SJSA1 (cell line): ENCODE data around the gene FTO. TPM values are rescaled to one million over a fixed set of nuclear protein-coding genes. Genes with fewer than 3 reads are reported as not detected.

Source experiments
- DNase-seq, 2 experiments: peaks; one replicate each; pipeline ENCODE4 v3.0.0-alpha.2; 2015 to 2020; ENCODE audit warnings: low spot score in 2 of 2, low read depth in 1 of 2
- H3K27ac ChIP-seq: fragments of 250-450 bp; sonication (Bioruptor Pico); 2 replicates; pipeline ENCODE4 v1.5.1; 2020; ENCODE audit warnings: mild to moderate bottlenecking, moderate library complexity
- H3K27me3 ChIP-seq: fragments of 250-450 bp; sonication (Bioruptor Pico); replicated peaks from 2 replicates; pipeline ENCODE4 v1.5.1; 2020; ENCODE audit warnings: mild to moderate bottlenecking, moderate library complexity
- H3K36me3 ChIP-seq: fragments of 250-450 bp; sonication (Bioruptor Pico); 2 replicates; pipeline ENCODE4 v1.5.1; 2020; ENCODE audit warnings: mild to moderate bottlenecking
- H3K4me1 ChIP-seq: fragments of 250-450 bp; sonication (Bioruptor Pico); replicated peaks from 2 replicates; pipeline ENCODE4 v1.6.1; 2021; ENCODE audit warnings: mild to moderate bottlenecking
- H3K4me3 ChIP-seq: fragments of 250-450 bp; sonication (Bioruptor Pico); 2 replicates; pipeline ENCODE4 v1.5.1; 2020; ENCODE audit warnings: mild to moderate bottlenecking
- H3K9me3 ChIP-seq: fragments of 250-450 bp; sonication (Bioruptor Pico); replicated peaks from 2 replicates; pipeline ENCODE4 v1.5.1; 2020; ENCODE audit warnings: mild to moderate bottlenecking
- total RNA-seq: library from RNA; depleted of rRNA; stranded (reverse); fragments of >200 nt; shearing (Covaris generic); gene quantifications from 2 replicates; pipeline ENCODE4 v1.2.3, GENCODE V29; 2014

FTO gene
- total RNA-seq, 1 experiment from 2014 or later, result 106 TPM

GRCh38 chr16:54148974-54149373, 445.0 kb downstream of the FTO start:
- DNase-seq, result no peak
- Histone ChIP-seq H3K27me3 (peaks cover 3% of the 10 kb centered on the region; the same call in 1 of the 2 replicates), H3K4me1 (no peaks in the 10 kb centered on the region), H3K4me3 (no peak overlapping the region), H3K27ac (no peak overlapping the region), H3K36me3 (no peaks in the 10 kb centered on the region), H3K9me3 (no peaks in the 10 kb centered on the region)

DNA sequence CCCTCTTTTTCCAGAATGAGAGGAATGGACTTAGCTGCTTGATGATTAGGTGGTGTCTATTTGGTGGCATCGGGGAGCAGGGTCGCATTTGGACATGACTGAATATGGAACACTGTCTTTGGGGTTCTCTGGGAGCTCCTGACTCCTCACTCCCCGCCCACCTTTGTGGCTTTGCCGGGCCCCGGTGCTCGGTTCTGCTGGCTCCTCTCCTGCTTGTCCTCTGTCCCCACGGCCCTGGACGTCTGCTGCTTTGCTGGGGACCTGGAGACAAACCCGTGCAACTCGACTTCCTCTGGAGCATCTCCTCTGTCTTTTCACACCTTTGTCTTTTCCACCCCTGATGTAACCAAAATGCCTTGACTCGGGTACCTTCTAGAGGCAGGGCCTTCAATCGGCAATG, 446.9 kb downstream of the FTO start:
- no peaks in the 10 kb centered on the region for H3K9me3 ChIP-seq

GRCh38 chr16:54152362-54153239, 448.6 kb downstream of the FTO start:
- Histone ChIP-seq H3K36me3 (no peaks in the 10 kb centered on the region), H3K27ac (no peak overlapping the region), H3K4me3 (no peak overlapping the region), H3K27me3 (peaks cover 3% of the 10 kb centered on the region; the same call in 1 of the 2 replicates), H3K9me3 (no peaks in the 10 kb centered on the region), H3K4me1 (no peaks in the 10 kb centered on the region)
- DNase-seq, result no peak

More for the DNA sequence above, 446.9 kb downstream of the FTO start:
- Histone ChIP-seq H3K36me3 (no peaks in the 10 kb centered on the region), H3K4me1 (no peaks in the 10 kb centered on the region), H3K4me3 (no peak overlapping the region), H3K27ac (no peak overlapping the region), H3K27me3 (peaks cover 3% of the 10 kb centered on the region; the same call in 1 of the 2 replicates)
- no peak for DNase-seq

- peaks cover 3% of the 10 kb centered on the region; the same call in 1 of the 2 replicates for H3K27me3 ChIP-seq
- H3K27ac ChIP-seq, result no peak overlapping the region
- no peak overlapping the region for H3K4me3 ChIP-seq
- H3K4me1 ChIP-seq, result no peaks in the 10 kb centered on the region
- H3K9me3 ChIP-seq, result no peaks in the 10 kb centered on the region
- H3K36me3 ChIP-seq, result no peaks in the 10 kb centered on the region
- DNase-seq, result no peak
Measured at GRCh38 chr16:54153240-54153934, 449.4 kb downstream of the FTO start.

GRCh38 chr16:54156349-54156748, 452.4 kb downstream of the FTO start:
- Histone ChIP-seq H3K27me3 (0 out of 2 replicates have a peak, but pooled peaks cover 3% of the 10 kb centered on the region), H3K9me3 (no peaks in the 10 kb centered on the region), H3K4me3 (no peak overlapping the region), H3K27ac (no peak overlapping the region), H3K4me1 (no peaks in the 10 kb centered on the region), H3K36me3 (no peaks in the 10 kb centered on the region)
- DNase-seq, result no peak

DNA sequence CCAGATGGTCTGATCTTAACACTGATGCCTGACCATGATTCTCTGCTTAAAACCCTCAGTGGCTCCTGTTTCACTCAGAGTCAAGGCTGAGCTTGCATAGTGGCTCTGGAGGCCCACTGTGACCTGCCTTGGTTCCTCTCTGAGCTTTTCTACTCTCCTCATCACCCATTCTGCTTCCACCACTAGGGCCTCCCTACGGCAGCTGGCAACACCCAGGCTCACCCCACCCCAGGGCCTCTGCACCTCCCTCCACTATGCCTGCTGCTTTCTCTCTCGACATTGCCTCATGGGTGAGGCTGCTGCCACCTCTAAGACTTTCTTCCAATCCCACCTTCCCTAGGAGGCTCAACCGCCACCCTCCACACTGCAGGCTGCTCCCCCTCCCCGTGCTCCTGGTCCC, 455.0 kb downstream of the FTO start:
- Histone ChIP-seq H3K27me3 (no peaks in the 10 kb centered on the region), H3K36me3 (no peaks in the 10 kb centered on the region), H3K9me3 (no peaks in the 10 kb centered on the region), H3K4me1 (no peaks in the 10 kb centered on the region), H3K27ac (no peak overlapping the region), H3K4me3 (no peak overlapping the region)
- no peak for DNase-seq

GRCh38 chr16:54159490-54160080, 455.6 kb downstream of the FTO start:
- Histone ChIP-seq H3K27ac (no peak overlapping the region), H3K27me3 (no peaks in the 10 kb centered on the region), H3K9me3 (no peaks in the 10 kb centered on the region), H3K4me1 (no peaks in the 10 kb centered on the region), H3K36me3 (no peaks in the 10 kb centered on the region), H3K4me3 (no peak overlapping the region)
- no peak for DNase-seq

DNA sequence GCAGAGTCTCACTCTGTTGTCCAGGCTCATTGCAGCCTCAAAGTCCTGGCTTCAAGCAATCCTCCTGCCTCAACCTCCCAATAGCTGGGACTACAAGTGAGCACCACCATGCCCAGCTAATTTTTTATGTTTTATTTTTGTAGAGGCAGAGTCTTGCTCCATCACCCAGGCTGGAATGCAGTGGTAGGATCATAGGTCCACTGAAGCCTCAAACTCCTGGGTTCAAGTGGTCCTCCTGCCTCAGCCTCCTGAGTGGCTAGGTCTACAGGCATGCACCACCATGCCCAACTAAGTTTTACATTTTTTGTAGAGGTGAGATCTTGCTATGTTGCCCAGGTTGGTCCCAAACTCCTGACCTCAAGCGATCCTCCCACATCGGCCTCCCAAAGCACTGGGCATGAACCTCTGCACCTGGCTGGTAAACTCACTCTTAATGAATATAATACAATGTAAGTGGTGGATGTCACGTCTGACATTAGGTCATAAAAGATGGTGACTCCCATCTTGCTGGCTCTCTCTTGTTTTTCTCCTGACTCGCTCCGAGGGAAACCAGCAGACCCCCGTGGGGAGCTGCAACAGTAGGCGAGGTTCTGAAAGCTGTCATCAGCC, 456.4 kb downstream of the FTO start:
- no peaks in the 10 kb centered on the region for H3K36me3 ChIP-seq

DNA sequence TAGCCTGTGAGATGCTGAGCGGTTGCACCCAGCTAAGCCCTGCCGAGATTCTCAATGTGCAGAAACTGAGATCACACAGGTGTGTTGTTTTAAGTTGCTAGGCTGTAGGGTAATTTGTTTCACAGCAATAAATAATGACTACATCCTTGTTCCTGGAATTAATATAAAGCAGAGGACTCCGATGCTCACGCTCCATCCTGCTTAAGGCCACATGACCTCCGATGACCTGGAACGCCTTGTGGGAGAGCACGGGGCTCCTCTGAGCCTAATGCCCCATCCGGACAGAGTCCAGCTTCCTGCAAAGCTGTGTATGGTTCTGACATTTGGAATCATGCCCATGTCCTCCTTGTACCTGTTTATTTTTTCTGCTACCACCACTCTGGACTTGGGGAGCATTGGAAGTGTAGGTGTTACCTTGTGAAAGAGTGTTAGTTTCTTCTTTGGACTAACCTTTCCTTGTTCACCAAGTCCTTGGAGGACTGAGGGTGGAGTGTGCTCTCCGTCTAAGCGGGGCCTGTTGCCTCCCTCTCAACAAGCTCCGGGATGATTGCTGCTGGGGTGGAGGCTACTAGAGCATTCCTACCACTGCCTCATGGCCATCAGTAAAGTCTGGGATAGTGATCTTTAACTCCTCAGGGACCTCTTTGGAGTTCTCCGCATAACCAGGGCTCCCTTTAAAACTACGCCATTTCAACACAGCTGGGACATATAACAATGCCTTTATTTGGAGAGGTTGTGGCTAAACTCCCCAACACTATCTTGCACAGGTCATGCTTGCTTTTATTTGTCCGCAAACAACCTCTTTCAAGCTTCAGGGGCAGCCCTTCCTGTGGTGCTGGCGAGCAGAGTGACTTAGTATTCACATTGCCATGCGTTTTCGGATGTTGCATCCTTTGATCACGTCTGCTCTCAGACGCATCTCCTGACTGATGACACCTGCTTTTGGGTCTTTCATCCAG, 457.3 kb downstream of the FTO start:
- Histone ChIP-seq H3K9me3 (no peaks in the 10 kb centered on the region), H3K36me3 (no peaks in the 10 kb centered on the region), H3K4me3 (no peak overlapping the region), H3K27ac (no peak overlapping the region), H3K4me1 (no peaks in the 10 kb centered on the region), H3K27me3 (no peaks in the 10 kb centered on the region)
- no peak for DNase-seq

More for the DNA sequence above, 456.4 kb downstream of the FTO start:
- no peak overlapping the region for H3K4me3 ChIP-seq
- H3K27ac ChIP-seq, result no peak overlapping the region
- H3K4me1 ChIP-seq, result no peaks in the 10 kb centered on the region
- H3K27me3 ChIP-seq, result no peaks in the 10 kb centered on the region
- H3K9me3 ChIP-seq, result no peaks in the 10 kb centered on the region
- DNase-seq, result no peak

- H3K4me1 ChIP-seq, result no peaks in the 10 kb centered on the region
- H3K4me3 ChIP-seq, result no peak overlapping the region
- no peak for DNase-seq
- H3K9me3 ChIP-seq, result no peaks in the 10 kb centered on the region
- no peak overlapping the region for H3K27ac ChIP-seq
- no peaks in the 10 kb centered on the region for H3K36me3 ChIP-seq
- no peaks in the 10 kb centered on the region for H3K27me3 ChIP-seq
Measured at GRCh38 chr16:54163197-54163843, 459.4 kb downstream of the FTO start.

DNA sequence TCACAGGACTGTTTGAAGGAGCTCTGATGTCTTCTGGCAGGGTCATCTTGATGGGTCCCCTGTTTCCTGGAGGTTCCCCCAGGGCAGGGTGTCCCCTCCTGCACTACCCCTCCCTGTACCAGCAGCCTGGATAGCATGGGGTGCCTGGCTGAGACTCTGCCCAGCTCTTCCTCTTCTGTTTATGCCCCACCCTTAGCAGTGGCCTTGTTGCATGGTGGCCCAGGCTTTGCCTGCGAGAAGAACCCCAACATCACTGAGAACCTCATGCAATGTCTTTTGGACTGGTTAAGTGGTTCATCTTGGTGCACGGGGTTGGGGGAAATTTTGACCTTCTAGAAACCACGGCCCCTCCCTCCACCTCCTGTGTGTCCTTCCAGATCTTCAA, 460.8 kb downstream of the FTO start:
- DNase-seq, result no peak
- H3K36me3 ChIP-seq, result no peaks in the 10 kb centered on the region
- no peaks in the 10 kb centered on the region for H3K9me3 ChIP-seq
- no peaks in the 10 kb centered on the region for H3K27me3 ChIP-seq
- H3K4me1 ChIP-seq, result no peaks in the 10 kb centered on the region
- no peak overlapping the region for H3K4me3 ChIP-seq
- no peak overlapping the region for H3K27ac ChIP-seq

GRCh38 chr16:54165174-54165911, 461.4 kb downstream of the FTO start:
- no peaks in the 10 kb centered on the region for H3K27me3 ChIP-seq

More at GRCh38 chr16:54165174-54165911, 461.4 kb downstream of the FTO start:
- H3K9me3 ChIP-seq, result no peaks in the 10 kb centered on the region
- no peak overlapping the region for H3K4me3 ChIP-seq
- no peak overlapping the region for H3K27ac ChIP-seq
- no peaks in the 10 kb centered on the region for H3K36me3 ChIP-seq
- DNase-seq, result no peak
- H3K4me1 ChIP-seq, result no peaks in the 10 kb centered on the region
